Astrocyte (in vitro differentiated cells and primary cell): ENCODE data around the gene ACTN1. TPM values are rescaled to one million over a fixed set of nuclear protein-coding genes. Genes with fewer than 3 reads are reported as not detected.

ENCODE experiments used
- DNase-seq: peaks from one replicate; pipeline ENCODE4 v3.0.0-alpha.2; 2010; ENCODE audit warnings: low read depth
- FAIRE-seq: peaks from 2 replicates; lab custom pipeline; 2011; peaks lifted over from hg19 to GRCh38; lab: Jason Lieb, UNC
- H2AFZ ChIP-seq: 2 replicates; pipeline ENCODE4 v1.6.0; 2012; ENCODE audit warnings: low read depth, low read length, inconsistent platforms
- H3K27ac ChIP-seq: 2 replicates; pipeline ENCODE4 v1.5.1; 2011; ENCODE audit warnings: low read depth, low read length, inconsistent platforms
- H3K27me3 ChIP-seq: 2 replicates; pipeline ENCODE4 v1.6.0; 2011; ENCODE audit warnings: low read length, inconsistent platforms; ENCODE audit not compliant: insufficient read depth
- H3K36me3 ChIP-seq: 2 replicates; pipeline ENCODE4 v1.5.1; 2011; ENCODE audit warnings: low read length, inconsistent platforms; ENCODE audit not compliant: insufficient read depth
- H3K4me1 ChIP-seq: 2 replicates; pipeline ENCODE4 v1.5.1; 2011; ENCODE audit warnings: low read length, inconsistent platforms; ENCODE audit not compliant: insufficient read depth
- H3K4me2 ChIP-seq: 2 replicates; pipeline ENCODE4 v1.6.0; 2012; ENCODE audit warnings: low read length, inconsistent platforms
- H3K4me3 ChIP-seq: 2 replicates; pipeline ENCODE4 v1.5.1; 2011; ENCODE audit warnings: low read depth, mild to moderate bottlenecking, low read length, inconsistent platforms; ENCODE audit not compliant: insufficient read depth
- H3K79me2 ChIP-seq: 2 replicates; pipeline ENCODE4 v1.6.0; 2012; ENCODE audit warnings: mild to moderate bottlenecking, low read length, inconsistent platforms; ENCODE audit not compliant: insufficient read depth
- H3K9ac ChIP-seq: 2 replicates; pipeline ENCODE4 v1.6.0; 2012; ENCODE audit warnings: mild to moderate bottlenecking, low read length, inconsistent platforms
- H3K9me3 ChIP-seq: 2 replicates; pipeline ENCODE4 v1.5.1; 2012; ENCODE audit warnings: low read depth, mild to moderate bottlenecking, low read length, inconsistent platforms; ENCODE audit not compliant: insufficient read depth
- H4K20me1 ChIP-seq: 2 replicates; pipeline ENCODE4 v1.6.0; 2012; ENCODE audit warnings: low read length, inconsistent platforms; ENCODE audit not compliant: insufficient read depth
- H3K27ac Mint-ChIP-seq: one replicate; pipeline ENCODE4 v1.8.0; 2021; ENCODE audit warnings: mild to moderate bottlenecking, mixed read lengths; ENCODE audit not compliant: unreplicated experiment
- H3K27me3 Mint-ChIP-seq: one replicate; pipeline ENCODE4 v1.8.0; 2021; ENCODE audit warnings: low read depth, mixed read lengths; ENCODE audit not compliant: unreplicated experiment
- H3K36me3 Mint-ChIP-seq: one replicate; pipeline ENCODE4 v1.8.0; 2021; ENCODE audit warnings: low read depth, mixed read lengths; ENCODE audit not compliant: unreplicated experiment
- H3K4me1 Mint-ChIP-seq: one replicate; pipeline ENCODE4 v1.8.0; 2021; ENCODE audit warnings: low read depth, mixed read lengths; ENCODE audit not compliant: unreplicated experiment
- H3K4me3 Mint-ChIP-seq: one replicate; pipeline ENCODE4 v1.8.0; 2021; ENCODE audit warnings: mild to moderate bottlenecking, moderate library complexity, mixed read lengths; ENCODE audit not compliant: unreplicated experiment
- H3K9me3 Mint-ChIP-seq: one replicate; pipeline ENCODE4 v1.8.0; 2021; ENCODE audit warnings: mild to moderate bottlenecking, mixed read lengths; ENCODE audit not compliant: unreplicated experiment
- EZH2 ChIP-seq: IDR thresholded peaks from 2 replicates; pipeline ENCODE4 v1.6.1; 2012; ENCODE audit warnings: mild to moderate bottlenecking, low read length, inconsistent platforms; ENCODE audit not compliant: insufficient read depth
- total RNA-seq: library from RNA; stranded (reverse); gene quantifications from 2 replicates; pipeline ENCODE4 v1.2.1, GENCODE V29; 2021
- TF ChIP-seq, protein P1 (sequence below): IDR thresholded peaks from 2 replicates; pipeline ENCODE4 v1.5.1; 2011; ENCODE audit warnings: low read depth, mild to moderate bottlenecking, inconsistent platforms, low read length, moderate library complexity; ENCODE audit not compliant: insufficient read depth

The ACTN1 gene
- total RNA-seq, 1 donor from 2014 or later: 1,163 TPM

DNA sequence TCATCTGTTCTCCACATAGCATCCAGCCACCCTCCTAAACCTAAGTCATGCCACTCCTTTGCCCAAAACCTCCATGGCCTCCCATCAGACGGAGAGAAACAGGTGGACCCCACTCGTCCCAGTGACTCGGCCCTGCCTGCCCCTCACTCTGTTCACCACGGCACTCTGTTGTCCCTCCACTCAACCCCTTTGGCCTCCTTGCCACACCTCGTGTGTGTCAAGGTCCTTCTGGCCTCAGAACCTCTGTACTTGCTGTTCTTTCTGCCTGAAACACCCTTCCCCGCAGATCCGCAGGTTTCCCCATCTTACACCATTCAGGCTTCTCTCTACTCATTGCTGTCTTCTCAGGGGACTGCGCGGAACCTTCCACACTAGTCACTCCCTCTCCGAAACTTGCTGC, 24.5 kb upstream of the ACTN1 start:
- Histone ChIP-seq H3K4me2 (no peak overlapping the region), H4K20me1 (no peaks in the 10 kb centered on the region), H3K27ac (no peak overlapping the region), H3K36me3 (no peaks in the 10 kb centered on the region), H3K9me3 (no peaks in the 10 kb centered on the region), H3K9ac (no peak overlapping the region), H3K79me2 (no peaks in the 10 kb centered on the region), H3K27me3 (no peaks in the 10 kb centered on the region), H3K4me1 (peaks cover 22% of the 10 kb centered on the region), H2AFZ (no peak overlapping the region), H3K4me3 (no peak overlapping the region)
- Mint-ChIP-seq H3K9me3 (peaks cover 5% of the 10 kb centered on the region), H3K27ac (no peak overlapping the region), H3K36me3 (no peaks in the 10 kb centered on the region), H3K4me1 (peaks cover 29% of the 10 kb centered on the region), H3K27me3 (no peaks in the 10 kb centered on the region), H3K4me3 (no peak overlapping the region)
- no peak for DNase-seq
- TF ChIP-seq, protein P1, sequence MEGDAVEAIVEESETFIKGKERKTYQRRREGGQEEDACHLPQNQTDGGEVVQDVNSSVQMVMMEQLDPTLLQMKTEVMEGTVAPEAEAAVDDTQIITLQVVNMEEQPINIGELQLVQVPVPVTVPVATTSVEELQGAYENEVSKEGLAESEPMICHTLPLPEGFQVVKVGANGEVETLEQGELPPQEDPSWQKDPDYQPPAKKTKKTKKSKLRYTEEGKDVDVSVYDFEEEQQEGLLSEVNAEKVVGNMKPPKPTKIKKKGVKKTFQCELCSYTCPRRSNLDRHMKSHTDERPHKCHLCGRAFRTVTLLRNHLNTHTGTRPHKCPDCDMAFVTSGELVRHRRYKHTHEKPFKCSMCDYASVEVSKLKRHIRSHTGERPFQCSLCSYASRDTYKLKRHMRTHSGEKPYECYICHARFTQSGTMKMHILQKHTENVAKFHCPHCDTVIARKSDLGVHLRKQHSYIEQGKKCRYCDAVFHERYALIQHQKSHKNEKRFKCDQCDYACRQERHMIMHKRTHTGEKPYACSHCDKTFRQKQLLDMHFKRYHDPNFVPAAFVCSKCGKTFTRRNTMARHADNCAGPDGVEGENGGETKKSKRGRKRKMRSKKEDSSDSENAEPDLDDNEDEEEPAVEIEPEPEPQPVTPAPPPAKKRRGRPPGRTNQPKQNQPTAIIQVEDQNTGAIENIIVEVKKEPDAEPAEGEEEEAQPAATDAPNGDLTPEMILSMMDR: no peak
- FAIRE-seq: no peak

DNA sequence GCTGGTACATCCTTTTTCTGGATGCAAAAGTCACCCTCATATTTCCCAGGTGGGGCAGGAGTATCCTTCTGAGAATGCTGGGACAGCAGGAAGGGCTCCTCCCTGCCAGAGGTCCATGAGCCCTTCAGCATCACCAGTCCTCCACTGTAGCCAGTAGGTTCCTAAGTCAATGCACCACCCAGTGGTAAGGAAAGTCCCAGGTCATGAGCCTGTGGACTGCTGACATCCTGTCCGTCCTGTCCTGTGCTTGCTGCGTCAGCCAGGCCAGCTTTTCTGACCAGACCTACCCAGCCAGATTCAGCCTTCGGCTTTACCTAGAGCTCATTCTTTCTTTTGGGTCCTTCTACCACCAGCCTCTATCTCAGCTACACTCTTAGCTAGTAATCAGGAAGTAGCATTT, 23.0 kb upstream of the ACTN1 start:
- no peak for TF ChIP-seq EZH2
- TF ChIP-seq, protein P1: no peak
- Histone ChIP-seq H2AFZ (no peak overlapping the region), H3K9ac (no peak overlapping the region), H3K4me3 (no peak overlapping the region), H3K79me2 (no peaks in the 10 kb centered on the region), H3K36me3 (no peaks in the 10 kb centered on the region), H3K27me3 (no peaks in the 10 kb centered on the region), H3K9me3 (no peaks in the 10 kb centered on the region), H3K4me1 (peaks cover 22% of the 10 kb centered on the region), H4K20me1 (no peaks in the 10 kb centered on the region), H3K27ac (no peak overlapping the region), H3K4me2 (no peak overlapping the region)
- FAIRE-seq (no peak), DNase-seq (no peak)
- peaks cover 25% of the 10 kb centered on the region for H3K4me1 Mint-ChIP-seq
- peaks cover 5% of the 10 kb centered on the region for H3K9me3 Mint-ChIP-seq
- no peak overlapping the region for H3K4me3 Mint-ChIP-seq
- H3K36me3 Mint-ChIP-seq: no peaks in the 10 kb centered on the region
- H3K27me3 Mint-ChIP-seq: no peaks in the 10 kb centered on the region
- H3K27ac Mint-ChIP-seq: no peak overlapping the region

DNA sequence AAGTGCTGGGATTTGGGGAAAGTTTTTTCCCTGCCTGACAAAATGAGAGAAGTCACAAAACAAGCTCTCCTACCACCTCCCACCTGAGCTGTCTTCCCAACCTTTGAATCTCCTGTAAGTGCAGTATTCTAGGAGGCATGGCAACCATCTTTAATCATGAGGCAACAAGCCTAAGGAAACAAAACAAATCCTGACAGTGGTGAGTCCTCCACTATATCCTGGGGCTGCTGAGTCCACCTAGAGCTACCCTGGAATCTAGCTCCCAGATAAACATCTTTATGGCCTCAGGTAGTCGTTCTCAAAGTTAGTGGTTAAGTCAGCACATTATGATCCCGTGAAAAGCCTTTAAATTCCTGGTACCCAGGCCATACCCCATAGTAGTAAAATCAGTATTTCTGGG, 22.3 kb upstream of the ACTN1 start:
- H3K4me3 Mint-ChIP-seq: no peak overlapping the region
- FAIRE-seq: no peak

More for the DNA sequence above, 22.3 kb upstream of the ACTN1 start:
- H3K9ac ChIP-seq: no peak overlapping the region
- no peaks in the 10 kb centered on the region for H3K36me3 Mint-ChIP-seq
- TF ChIP-seq EZH2: no peak
- TF ChIP-seq, protein P1: no peak
- no peaks in the 10 kb centered on the region for H3K27me3 ChIP-seq
- H2AFZ ChIP-seq: no peak overlapping the region
- H3K4me3 ChIP-seq: no peak overlapping the region
- no peak for DNase-seq
- no peaks in the 10 kb centered on the region for H3K27me3 Mint-ChIP-seq
- H3K79me2 ChIP-seq: no peaks in the 10 kb centered on the region
- H3K36me3 ChIP-seq: no peaks in the 10 kb centered on the region
- H3K9me3 Mint-ChIP-seq: peaks cover 5% of the 10 kb centered on the region
- H3K4me1 ChIP-seq: peaks cover 22% of the 10 kb centered on the region
- no peaks in the 10 kb centered on the region for H3K9me3 ChIP-seq
- no peak overlapping the region for H3K27ac Mint-ChIP-seq
- no peak overlapping the region for H3K27ac ChIP-seq
- peaks cover 25% of the 10 kb centered on the region for H3K4me1 Mint-ChIP-seq
- no peak overlapping the region for H3K4me2 ChIP-seq
- no peaks in the 10 kb centered on the region for H4K20me1 ChIP-seq
